GM19452 (cell line): ENCODE measurements around the gene SORCS3.
"Not testable (repeated sequence)": the region's sequence is repeated elsewhere in the genome, so short reads cannot be mapped to it uniquely, and the experiment has no call there.

Experiments
- ATAC-seq: cut with Tn5 transposase; IDR thresholded peaks from one replicate; pipeline ENCODE4 v1.9.1; 2021; ENCODE audit not compliant: unreplicated experiment

The SORCS3 gene

GRCh38 chr10:104689547-104689946, 48.5 kb downstream of the SORCS3 start:
- no peak for ATAC-seq

- no peak for ATAC-seq
These were observed 49.0 kb downstream of the SORCS3 start for GRCh38 chr10:104690101-104690500.

GRCh38 chr10:104690959-104691358, 49.9 kb downstream of the SORCS3 start:
- no peak for ATAC-seq

- no peak for ATAC-seq
These were observed 53.0 kb downstream of the SORCS3 start for GRCh38 chr10:104694074-104694473.

GRCh38 chr10:104703262-104703661, 62.2 kb downstream of the SORCS3 start:
- ATAC-seq: not testable (repeated sequence)

GRCh38 chr10:104706886-104707285, 65.8 kb downstream of the SORCS3 start:
- ATAC-seq: no peak

- no peak for ATAC-seq
These were observed 66.7 kb downstream of the SORCS3 start for GRCh38 chr10:104707602-104708459.

- no peak for ATAC-seq
These were observed 70.2 kb downstream of the SORCS3 start for GRCh38 chr10:104711302-104711721.

- not testable (repeated sequence) for ATAC-seq
These were observed 89.5 kb downstream of the SORCS3 start for GRCh38 chr10:104730593-104730992.

- no peak for ATAC-seq
These were observed 90.1 kb downstream of the SORCS3 start for GRCh38 chr10:104731192-104731591.

GRCh38 chr10:104732222-104732621, 91.1 kb downstream of the SORCS3 start:
- ATAC-seq: no peak

GRCh38 chr10:104734433-104734832, 93.3 kb downstream of the SORCS3 start:
- ATAC-seq: no peak

- no peak for ATAC-seq
These were observed 94.1 kb downstream of the SORCS3 start for GRCh38 chr10:104735036-104735756.

GRCh38 chr10:104735757-104736391, 94.8 kb downstream of the SORCS3 start:
- no peak for ATAC-seq

- ATAC-seq: no peak
These were observed 100.0 kb downstream of the SORCS3 start for GRCh38 chr10:104741127-104741526.

- no peak for ATAC-seq
These were observed 103.0 kb downstream of the SORCS3 start for GRCh38 chr10:104744052-104744451.

GRCh38 chr10:104750291-104750690, 109.2 kb downstream of the SORCS3 start:
- ATAC-seq: no peak

- no peak for ATAC-seq
These were observed 121.7 kb downstream of the SORCS3 start for GRCh38 chr10:104762793-104763192.

- ATAC-seq: no peak
These were observed 125.3 kb downstream of the SORCS3 start for GRCh38 chr10:104766341-104766740.

GRCh38 chr10:104767282-104767681, 126.2 kb downstream of the SORCS3 start:
- ATAC-seq: no peak

- ATAC-seq: no peak
These were observed 126.7 kb downstream of the SORCS3 start for GRCh38 chr10:104767745-104768144.

- no peak for ATAC-seq
These were observed 132.0 kb downstream of the SORCS3 start for GRCh38 chr10:104773105-104773504.
